MM.1S (cell line): ENCODE measurements around the gene MAP7D1.

Experiments used
- DNase-seq: peaks from one replicate; pipeline ENCODE4 v3.0.0-alpha.2; 2015
- H2AFZ ChIP-seq: fragments of 300-600 bp; sonication (generic); 2 replicates; pipeline ENCODE4 v1.6.0; 2016; ENCODE audit warnings: antibody characterized with exemption, low read length
- H3F3A ChIP-seq: fragments of 300-600 bp; sonication (generic); 2 replicates; pipeline ENCODE4 v1.6.1; 2016; ENCODE audit warnings: mild to moderate bottlenecking, antibody characterized with exemption, low read length, moderate library complexity, mixed read lengths; ENCODE audit not compliant: insufficient read depth
- H3K27ac ChIP-seq: fragments of 300-600 bp; sonication (generic); 2 replicates; pipeline ENCODE4 v1.5.1; 2016; ENCODE audit warnings: mild to moderate bottlenecking, low read length
- H3K27me3 ChIP-seq: fragments of 300-600 bp; sonication (generic); replicated peaks from 2 replicates; pipeline ENCODE4 v1.6.0; 2016; ENCODE audit warnings: low read length; ENCODE audit not compliant: insufficient read depth
- H3K36me3 ChIP-seq: fragments of 300-600 bp; sonication (generic); replicated peaks from 2 replicates; pipeline ENCODE4 v1.6.1; 2016; ENCODE audit warnings: mild to moderate bottlenecking, low read length, mixed read lengths; ENCODE audit not compliant: insufficient read depth
- H3K4me1 ChIP-seq: fragments of 300-600 bp; sonication (generic); 2 replicates; pipeline ENCODE4 v1.6.1; 2016; ENCODE audit warnings: low read length, mixed read lengths
- H3K4me2 ChIP-seq: fragments of 300-600 bp; sonication (generic); 2 replicates; pipeline ENCODE4 v1.6.0; 2016; ENCODE audit warnings: low read depth, low read length
- H3K4me3 ChIP-seq: fragments of 300-600 bp; sonication (generic); 2 replicates; pipeline ENCODE4 v1.5.1; 2016; ENCODE audit warnings: low read length, mixed read lengths
- H3K79me2 ChIP-seq: fragments of 300-600 bp; sonication (generic); 2 replicates; pipeline ENCODE4 v1.6.1; 2016; ENCODE audit warnings: mixed run types, low read length, mixed read lengths
- H3K9ac ChIP-seq: fragments of 300-600 bp; sonication (generic); 2 replicates; pipeline ENCODE4 v1.6.1; 2016; ENCODE audit warnings: low read length, mixed read lengths
- H3K9me2 ChIP-seq: fragments of 300-600 bp; sonication (generic); replicated peaks from 2 replicates; pipeline ENCODE4 v1.6.1; 2016; ENCODE audit warnings: mild to moderate bottlenecking, low read length, mixed read lengths; ENCODE audit not compliant: insufficient read depth
- H3K9me3 ChIP-seq: fragments of 300-600 bp; sonication (generic); replicated peaks from 2 replicates; pipeline ENCODE4 v1.6.1; 2016; ENCODE audit warnings: mild to moderate bottlenecking, low read length, mixed read lengths; ENCODE audit not compliant: insufficient read depth
- H4K20me1 ChIP-seq: fragments of 300-600 bp; sonication (generic); 2 replicates; pipeline ENCODE4 v1.6.1; 2016; ENCODE audit warnings: mild to moderate bottlenecking, low read length, moderate library complexity, mixed read lengths; ENCODE audit not compliant: insufficient read depth
- EZH2 ChIP-seq: fragments of 300-600 bp; sonication (generic); optimal IDR thresholded peaks from 2 replicates; pipeline ENCODE3; 2017; ENCODE audit warnings: low read depth, mild to moderate bottlenecking, antibody characterized with exemption, low read length, mixed read lengths
- EZH2phosphoT487 ChIP-seq: fragments of 300-600 bp; sonication (generic); IDR thresholded peaks from 2 replicates; pipeline ENCODE4 v1.6.1; 2018; ENCODE audit warnings: antibody characterized with exemption, low read length
- TF ChIP-seq, protein P1 (sequence below): fragments of 300-600 bp; sonication (generic); IDR thresholded peaks from 2 replicates; pipeline ENCODE4 v1.5.1; 2016; ENCODE audit warnings: antibody characterized with exemption, low read length, mixed read lengths

Gene MAP7D1

DNA sequence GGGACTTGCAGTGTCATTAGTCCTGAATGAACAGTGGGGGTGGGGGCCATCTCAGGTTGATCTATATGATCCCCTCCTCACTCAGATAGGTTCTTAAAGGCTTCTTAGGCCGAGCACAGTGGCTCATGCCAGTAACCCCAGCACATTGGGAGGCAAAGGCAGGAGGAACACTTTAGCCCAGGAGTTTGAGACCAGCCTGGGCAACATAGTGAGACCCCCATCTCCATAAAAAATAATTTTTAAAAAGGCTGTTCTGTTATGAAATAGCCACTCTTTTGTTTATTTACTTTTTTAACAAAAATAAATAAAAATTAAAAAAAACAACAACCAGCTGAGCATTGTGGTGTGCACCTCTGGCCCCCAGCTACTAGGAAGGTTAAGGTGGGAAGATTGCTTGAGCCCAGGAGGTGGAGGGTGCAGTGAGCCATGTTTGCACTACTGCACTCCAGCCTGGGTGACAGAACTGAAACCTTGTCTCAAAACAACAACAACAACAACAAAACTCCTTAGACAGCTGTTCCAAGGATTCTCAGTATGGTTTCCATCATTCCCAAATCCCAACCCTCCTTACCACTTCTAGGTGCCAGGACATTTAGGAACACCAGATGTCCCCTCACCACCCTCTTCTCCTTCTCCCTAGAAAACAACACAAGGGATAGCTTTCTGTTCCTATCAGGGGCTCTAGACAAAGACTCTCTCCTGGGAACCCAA, 4.7 kb upstream of the MAP7D1 start:
- H3K9me2 ChIP-seq, result no peaks in the 10 kb centered on the region
- no peaks in the 10 kb centered on the region for H4K20me1 ChIP-seq
- peak overlapping the region; percentile 91 for H3K4me2 ChIP-seq
- H3K9ac ChIP-seq, result peak overlapping the region; percentile 74; the same call in 1 of the 2 replicates
- no peaks in the 10 kb centered on the region for H3K27me3 ChIP-seq
- H3K36me3 ChIP-seq, result no peaks in the 10 kb centered on the region
- peak overlapping the region; percentile 57 for H3K4me3 ChIP-seq
- peaks cover 23% of the 10 kb centered on the region for H3F3A ChIP-seq
- no peaks in the 10 kb centered on the region for H3K9me3 ChIP-seq
- peaks cover 39% of the 10 kb centered on the region for H3K79me2 ChIP-seq
- peak overlapping the region; percentile 37 for H2AFZ ChIP-seq
- H3K27ac ChIP-seq, result peak overlapping the region; percentile 96; the same call in 1 of the 2 replicates
- peaks cover 22% of the 10 kb centered on the region for H3K4me1 ChIP-seq
- DNase-seq, result no peak
- TF ChIP-seq EZH2, result no peak
- TF ChIP-seq, protein P1, sequence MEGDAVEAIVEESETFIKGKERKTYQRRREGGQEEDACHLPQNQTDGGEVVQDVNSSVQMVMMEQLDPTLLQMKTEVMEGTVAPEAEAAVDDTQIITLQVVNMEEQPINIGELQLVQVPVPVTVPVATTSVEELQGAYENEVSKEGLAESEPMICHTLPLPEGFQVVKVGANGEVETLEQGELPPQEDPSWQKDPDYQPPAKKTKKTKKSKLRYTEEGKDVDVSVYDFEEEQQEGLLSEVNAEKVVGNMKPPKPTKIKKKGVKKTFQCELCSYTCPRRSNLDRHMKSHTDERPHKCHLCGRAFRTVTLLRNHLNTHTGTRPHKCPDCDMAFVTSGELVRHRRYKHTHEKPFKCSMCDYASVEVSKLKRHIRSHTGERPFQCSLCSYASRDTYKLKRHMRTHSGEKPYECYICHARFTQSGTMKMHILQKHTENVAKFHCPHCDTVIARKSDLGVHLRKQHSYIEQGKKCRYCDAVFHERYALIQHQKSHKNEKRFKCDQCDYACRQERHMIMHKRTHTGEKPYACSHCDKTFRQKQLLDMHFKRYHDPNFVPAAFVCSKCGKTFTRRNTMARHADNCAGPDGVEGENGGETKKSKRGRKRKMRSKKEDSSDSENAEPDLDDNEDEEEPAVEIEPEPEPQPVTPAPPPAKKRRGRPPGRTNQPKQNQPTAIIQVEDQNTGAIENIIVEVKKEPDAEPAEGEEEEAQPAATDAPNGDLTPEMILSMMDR, result no peak
- TF ChIP-seq EZH2phosphoT487, result no peak

DNA sequence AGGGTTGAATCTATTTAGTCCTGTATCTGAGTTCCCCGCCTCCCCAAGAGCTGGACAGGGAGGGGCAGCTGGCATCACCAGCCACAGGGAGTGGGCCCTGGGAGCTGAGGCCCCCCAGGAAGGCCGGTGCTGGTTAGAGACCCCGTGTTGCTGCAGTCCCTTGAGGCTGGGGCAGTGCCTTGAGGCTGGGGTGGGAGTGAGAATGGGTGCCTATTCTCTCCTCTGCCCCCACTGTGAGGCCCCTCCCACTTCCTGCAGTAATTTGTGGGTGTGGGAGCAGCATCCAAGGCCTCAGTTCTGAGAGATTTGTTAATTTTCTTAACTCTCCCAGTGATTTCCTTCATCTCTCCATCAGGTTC, 4.1 kb upstream of the MAP7D1 start:
- Histone ChIP-seq H3K79me2 (peaks cover 40% of the 10 kb centered on the region), H3K27me3 (no peaks in the 10 kb centered on the region), H3K4me3 (no peak overlapping the region), H4K20me1 (no peaks in the 10 kb centered on the region), H3K36me3 (no peaks in the 10 kb centered on the region), H2AFZ (peak overlapping the region; percentile 17), H3K9me3 (no peaks in the 10 kb centered on the region), H3F3A (peaks cover 23% of the 10 kb centered on the region), H3K9me2 (no peaks in the 10 kb centered on the region), H3K27ac (peak overlapping the region; percentile 34; the same call in 1 of the 2 replicates), H3K4me1 (peaks cover 22% of the 10 kb centered on the region), H3K4me2 (peak overlapping the region; percentile 91), H3K9ac (no peak overlapping the region; the same call in 1 of the 2 replicates)
- DNase-seq, result peak; percentile 24
- TF ChIP-seq EZH2phosphoT487 (no peak), EZH2 (no peak)
- TF ChIP-seq, protein P1, result no peak

DNA sequence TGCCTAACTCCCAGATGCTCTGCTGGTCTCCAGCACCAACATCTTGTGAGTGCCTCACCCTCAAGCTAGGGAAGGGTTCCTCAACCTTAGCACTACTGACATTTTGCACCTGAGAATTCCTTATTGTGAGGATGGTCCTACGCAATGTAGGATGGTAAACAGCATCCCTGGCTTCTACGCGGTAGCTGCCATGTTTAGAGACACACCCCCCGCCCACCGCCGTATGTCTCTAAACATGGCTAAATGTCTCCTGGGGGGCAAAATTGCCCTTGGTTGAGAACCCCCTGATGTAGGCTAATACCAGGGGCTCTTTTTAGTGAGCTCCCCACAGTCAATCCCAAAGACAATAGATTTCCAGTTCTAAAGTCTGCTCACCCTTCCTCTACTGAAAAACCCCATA, 2.5 kb upstream of the MAP7D1 start:
- H3F3A ChIP-seq, result peaks cover 23% of the 10 kb centered on the region
- H4K20me1 ChIP-seq, result no peaks in the 10 kb centered on the region
- H3K9ac ChIP-seq, result no peak overlapping the region
- H3K27me3 ChIP-seq, result no peaks in the 10 kb centered on the region
- H2AFZ ChIP-seq, result no peak overlapping the region
- H3K4me3 ChIP-seq, result no peak overlapping the region
- no peak overlapping the region for H3K27ac ChIP-seq
- no peak overlapping the region for H3K4me2 ChIP-seq
- peaks cover 40% of the 10 kb centered on the region for H3K79me2 ChIP-seq
- H3K9me2 ChIP-seq, result no peaks in the 10 kb centered on the region
- no peaks in the 10 kb centered on the region for H3K36me3 ChIP-seq
- no peaks in the 10 kb centered on the region for H3K9me3 ChIP-seq
- TF ChIP-seq, protein P1, result no peak
- no peak for TF ChIP-seq EZH2phosphoT487
- TF ChIP-seq EZH2, result no peak
- DNase-seq, result no peak
- H3K4me1 ChIP-seq, result peaks cover 34% of the 10 kb centered on the region
